Measurements from ENCODE around the gene MEX3A.

GRCh38 chr1:156045076-156045475 is 37.2 kb downstream of the MEX3A start:
- TF ChIP-seq CTCF (IDR thresholded peaks at IDR 0.05; ENCODE audit: low read depth, low read length, missing input control) = no peak
- TF ChIP-seq MAX (IDR thresholded peaks at IDR 0.05) = no peak
- TF ChIP-seq ATF3 (IDR thresholded peaks at IDR 0.05) = no peak
- no peak for TF ChIP-seq REST (IDR thresholded peaks at IDR 0.05)
- TF ChIP-seq SP1 (IDR thresholded peaks at IDR 0.05) = no peak
- no peak for TF ChIP-seq YY1 (IDR thresholded peaks at IDR 0.05)
- no peak for TF ChIP-seq ZBTB33 (IDR thresholded peaks at IDR 0.05)
- no peak for TF ChIP-seq TAF1 (conservative IDR thresholded peaks at IDR 0.05)
- TF ChIP-seq JUND (IDR thresholded peaks at IDR 0.05) = no peak
- no peak for TF ChIP-seq RAD21 (IDR thresholded peaks at IDR 0.05)
- TF ChIP-seq HNF4A (conservative IDR thresholded peaks at IDR 0.05) = no peak
